Lower lobe of right lung (tissue), 2 donors: Measurements from ENCODE around the gene ZSWIM7. TPM values are rescaled to one million over a fixed set of nuclear protein-coding genes. Genes with fewer than 3 reads are reported as not detected.
A peak's percentile ranks its signal among the peaks of the same experiment; 100 is the strongest.

ENCODE experiments used
- ATAC-seq, 2 donors: fragments of 200-7000 bp; cut with Tn5 transposase; one replicate each; pipeline ENCODE4 v1.9.1; 2020 to 2022; ENCODE audit warnings: mild to moderate bottlenecking in 2 of 2, moderate library complexity in 2 of 2
- DNase-seq: peaks from one replicate; pipeline ENCODE4 v3.0.0-alpha.2; 2020
- H3K27ac ChIP-seq: fragments of 200-600 bp; one replicate; pipeline ENCODE4 v1.8.0; 2022
- H3K27me3 ChIP-seq: fragments of 200-600 bp; one replicate; pipeline ENCODE4 v1.8.0; 2022; ENCODE audit warnings: low read depth
- H3K36me3 ChIP-seq: fragments of 200-600 bp; one replicate; pipeline ENCODE4 v1.8.0; 2022; ENCODE audit warnings: mild to moderate bottlenecking
- H3K4me1 ChIP-seq: fragments of 200-600 bp; one replicate; pipeline ENCODE4 v1.8.0; 2022
- H3K4me3 ChIP-seq: fragments of 200-600 bp; one replicate; pipeline ENCODE4 v1.8.0; 2022; ENCODE audit warnings: mild to moderate bottlenecking
- H3K9me3 ChIP-seq: fragments of 200-600 bp; one replicate; pipeline ENCODE4 v1.8.0; 2022
- CTCF ChIP-seq: fragments of 200-600 bp; IDR thresholded peaks from one replicate; pipeline ENCODE4 v1.8.0; 2022; ENCODE audit warnings: antibody characterized with exemption, mild to moderate bottlenecking
- intact Hi-C: fragments of 100-400 bp; cut with DNase I; formaldehyde crosslinking; loops from one replicate; pipeline ENCODE4 v1.11.0; 2022
- long read RNA-seq: library from polyadenylated mRNA; unstranded; transcript quantifications from one replicate; pipeline ENCODE4 v2.0.0, GENCODE V29; 2021
- total RNA-seq: library from RNA; stranded (reverse); fragmentation: NEBNext Ultra II Directional; extraction: Animal tissue kit (Norgen Biotek cat#: 25700); gene quantifications from one replicate; pipeline ENCODE4 v1.2.1, GENCODE V29; 2021
- donor health status: DM: no; HTN: yes; CAD: no; lungs with severe emphysema.

ZSWIM7 gene
- total RNA-seq, result 21.3 TPM
- long read RNA-seq, transcript ZSWIM7-201 (5 exons, 2,008 nt), result major isoform, 5 of 36 reads
- long read RNA-seq, partial matches to known transcripts, result 4 of 36 reads
- long read RNA-seq, other reads (novel, unspliced or antisense), result 19 of 36 reads

DNA sequence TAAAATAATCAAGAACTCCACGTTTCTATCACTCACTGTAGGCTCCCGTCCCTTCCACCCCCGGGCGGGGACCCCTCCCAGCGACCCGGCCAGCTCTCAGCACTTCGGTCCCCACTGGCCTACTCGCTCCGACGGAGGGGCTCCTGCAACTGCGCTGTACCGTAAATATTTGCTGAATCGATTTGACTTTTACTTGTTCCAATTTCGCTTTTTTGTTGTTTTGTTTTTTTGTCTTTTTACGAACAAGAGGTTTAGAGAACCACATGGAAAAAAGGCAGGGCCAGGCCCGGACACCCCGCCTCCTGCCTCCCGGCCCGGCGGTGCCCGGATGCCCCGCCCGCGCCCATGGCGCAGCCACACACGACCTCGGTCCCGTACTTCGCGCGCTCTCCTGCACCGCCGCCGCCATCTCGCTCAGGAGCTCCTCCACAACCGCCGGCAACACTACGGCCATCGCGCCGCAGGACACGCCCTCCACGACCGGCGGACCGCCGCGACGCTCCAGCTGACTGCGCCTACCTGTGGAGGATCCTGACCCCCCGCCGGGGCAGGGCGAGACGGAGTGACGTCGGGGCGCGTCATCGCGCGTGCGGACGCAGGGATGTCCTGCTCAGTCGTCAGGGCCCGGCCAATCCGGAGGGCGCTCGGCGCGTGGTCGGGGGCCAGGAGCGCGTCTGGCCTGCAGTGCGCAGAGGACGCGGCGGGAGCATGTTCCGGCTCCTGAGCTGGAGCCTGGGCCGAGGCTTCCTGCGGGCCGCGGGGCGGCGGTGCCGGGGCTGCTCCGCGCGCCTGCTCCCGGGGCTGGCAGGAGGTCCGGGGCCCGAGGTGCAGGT is at the start of gene ZSWIM7, which contains the start of gene TTC19:
Gene ZSWIM7 (minus strand): TSS at position 564 of the 833 bp plus-strand sequence. CDS start 110 bp downstream, at position 454.
Gene TTC19 (plus strand): TSS at position 684 of the 833 bp plus-strand sequence. CDS start 25 bp downstream, at position 709.
- Histone ChIP-seq H3K36me3 (peaks cover 32% of the 10 kb centered on the region), H3K9me3 (no peaks in the 10 kb centered on the region), H3K27me3 (no peaks in the 10 kb centered on the region), H3K27ac (peak within 1 kb of the TSS; percentile 98), H3K4me3 (peak within 1 kb of the TSS; percentile 85), H3K4me1 (peaks cover 21% of the 10 kb centered on the region)
- intact Hi-C loops, result no loop called here
- peak; percentile 6 for TF ChIP-seq CTCF
- ATAC-seq (peak; percentile 98), DNase-seq (peak; percentile 99)

DNA sequence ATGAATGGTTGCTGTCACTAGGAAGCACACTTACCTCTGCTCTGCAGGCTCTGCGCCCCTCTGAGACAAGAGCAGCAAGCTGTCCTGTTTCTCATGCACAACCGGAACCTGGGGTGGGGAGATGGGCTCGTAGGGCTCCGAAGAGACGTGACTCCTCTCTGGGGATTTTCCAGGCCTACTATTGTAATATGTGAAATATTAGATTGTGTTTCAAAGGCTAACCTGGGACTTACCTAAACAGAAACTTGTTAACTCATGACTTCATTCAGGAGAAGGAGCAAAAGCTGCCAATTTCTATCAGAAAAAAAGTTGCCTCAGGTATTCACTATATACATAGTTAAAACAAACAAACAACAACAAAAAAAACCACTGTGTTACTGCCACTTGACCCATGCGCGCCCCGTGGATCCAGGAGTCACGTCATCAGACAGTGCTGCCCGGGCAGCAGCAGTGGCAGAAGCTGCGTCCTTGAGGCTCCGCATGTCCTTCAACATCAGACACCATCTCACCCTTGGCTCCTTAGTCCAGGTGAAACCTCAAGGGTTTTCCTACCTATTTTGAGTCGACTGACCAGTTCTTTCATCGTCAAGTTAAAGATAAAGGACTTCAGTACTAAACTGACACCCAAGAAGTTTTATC is 49.4 kb upstream of the ZSWIM7 start:
- TF ChIP-seq CTCF, result no peak
- intact Hi-C loops, result no loop called here
- H3K27ac ChIP-seq, result no peak overlapping the region
- peaks cover 10% of the 10 kb centered on the region for H3K4me1 ChIP-seq
- H3K4me3 ChIP-seq, result no peak overlapping the region
- H3K27me3 ChIP-seq, result no peaks in the 10 kb centered on the region
- DNase-seq, result no peak
- H3K36me3 ChIP-seq, result peaks cover 85% of the 10 kb centered on the region
- H3K9me3 ChIP-seq, result no peaks in the 10 kb centered on the region
- peak; percentile 59 to 84 for ATAC-seq

GRCh38 chr17:16046966-16047365 is 47.5 kb upstream of the ZSWIM7 start:
- H3K36me3 ChIP-seq, result peaks cover 89% of the 10 kb centered on the region
- no peak for ATAC-seq

DNA sequence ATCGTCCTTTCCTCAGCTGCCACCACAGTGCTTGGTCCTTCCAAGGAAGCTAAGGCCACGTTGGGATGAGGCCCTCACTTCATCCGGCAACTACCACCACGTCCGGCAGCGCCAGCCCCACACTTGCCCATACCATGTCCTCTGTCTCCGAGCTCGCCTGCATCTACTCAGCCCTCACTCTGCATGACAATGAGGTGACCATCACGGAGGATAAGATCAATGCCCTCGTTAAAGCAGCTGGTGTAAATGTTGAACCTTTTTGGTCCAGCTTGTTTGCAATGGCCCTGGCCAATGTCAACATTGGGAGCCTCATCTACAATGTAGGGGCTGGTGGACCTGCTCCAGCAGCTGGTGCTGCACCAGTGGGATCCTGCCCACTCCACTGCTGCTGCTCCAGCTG is 45.0 kb upstream of the ZSWIM7 start:
- no peaks in the 10 kb centered on the region for H3K27me3 ChIP-seq
- intact Hi-C loops, result no loop called here
- H3K36me3 ChIP-seq, result peaks cover 97% of the 10 kb centered on the region
- ATAC-seq (no peak), DNase-seq (no peak)
- H3K4me1 ChIP-seq, result no peaks in the 10 kb centered on the region
- TF ChIP-seq CTCF, result no peak
- H3K4me3 ChIP-seq, result no peak overlapping the region
- no peaks in the 10 kb centered on the region for H3K9me3 ChIP-seq
- H3K27ac ChIP-seq, result no peak overlapping the region

More at GRCh38 chr17:16046966-16047365, 47.5 kb upstream of the ZSWIM7 start:
- Histone ChIP-seq H3K4me3 (no peak overlapping the region), H3K9me3 (no peaks in the 10 kb centered on the region), H3K27me3 (no peaks in the 10 kb centered on the region), H3K4me1 (peaks cover under 1% of the 10 kb centered on the region), H3K27ac (no peak overlapping the region)
- DNase-seq, result no peak
- TF ChIP-seq CTCF, result no peak
- intact Hi-C loops, result no loop called here

DNA sequence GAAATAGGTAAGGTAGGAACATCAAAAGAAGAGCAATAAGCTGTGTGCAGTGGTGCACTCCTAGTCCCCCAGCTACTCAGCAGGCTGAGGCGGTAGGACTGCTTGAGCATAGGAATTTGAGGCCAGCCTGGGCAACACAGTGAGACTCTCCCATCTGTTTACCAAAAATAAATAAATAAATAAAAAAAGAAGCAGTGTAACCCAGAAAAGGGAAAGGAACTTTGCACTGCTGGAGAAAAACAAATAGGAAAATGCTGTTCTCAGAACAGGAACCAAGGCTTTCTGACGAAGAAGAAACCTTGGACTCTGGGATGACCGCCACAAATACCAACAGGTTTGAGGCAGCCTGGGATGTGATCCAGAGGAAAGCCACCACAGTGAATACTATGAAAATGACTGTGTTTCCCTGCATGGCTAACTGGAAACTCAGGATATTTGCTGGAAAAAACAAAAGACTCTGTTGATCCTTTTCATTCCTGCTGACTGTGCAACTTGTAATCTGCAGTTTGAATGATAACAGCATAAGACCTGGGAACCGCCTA is 41.3 kb upstream of the ZSWIM7 start:
- Histone ChIP-seq H3K4me1 (no peaks in the 10 kb centered on the region), H3K36me3 (peaks cover 98% of the 10 kb centered on the region), H3K27me3 (no peaks in the 10 kb centered on the region), H3K4me3 (no peak overlapping the region), H3K9me3 (no peaks in the 10 kb centered on the region), H3K27ac (no peak overlapping the region)
- ATAC-seq, result no peak
- intact Hi-C loops, result no loop called here
- TF ChIP-seq CTCF, result no peak
- no peak for DNase-seq
